WERI-Rb-1 (cell line): ENCODE data around the gene KRTAP3-3.

Experiments
- DNase-seq: peaks from one replicate; pipeline ENCODE4 v3.0.0-alpha.2; 2020
- H3K27ac ChIP-seq: fragments of 250-450 bp; sonication (Bioruptor Pico); 2 replicates; pipeline ENCODE4 v1.5.1; 2020; ENCODE audit warnings: mild to moderate bottlenecking, moderate library complexity
- H3K27me3 ChIP-seq: fragments of 250-450 bp; sonication (Bioruptor Pico); 2 replicates; pipeline ENCODE4 v1.5.1; 2021; ENCODE audit warnings: mild to moderate bottlenecking, low read depth, moderate library complexity; ENCODE audit not compliant: insufficient read depth, severe bottlenecking
- H3K36me3 ChIP-seq: fragments of 250-450 bp; sonication (Bioruptor Pico); 2 replicates; pipeline ENCODE4 v1.5.1; 2020; ENCODE audit warnings: mild to moderate bottlenecking, moderate library complexity
- H3K4me3 ChIP-seq: 2 replicates; pipeline ENCODE4 v1.5.1; 2011; ENCODE audit warnings: low read depth, mild to moderate bottlenecking, control low read depth, low read length
- H3K9me3 ChIP-seq: fragments of 250-450 bp; sonication (Bioruptor Pico); 2 replicates; pipeline ENCODE4 v1.5.1; 2021; ENCODE audit warnings: mild to moderate bottlenecking, moderate library complexity; ENCODE audit not compliant: severe bottlenecking
- TF ChIP-seq, protein P1 (sequence below): IDR thresholded peaks from 2 replicates; pipeline ENCODE4 v1.5.1; 2011; ENCODE audit warnings: low read depth, mild to moderate bottlenecking, control low read depth, inconsistent platforms, low read length

Gene KRTAP3-3

DNA sequence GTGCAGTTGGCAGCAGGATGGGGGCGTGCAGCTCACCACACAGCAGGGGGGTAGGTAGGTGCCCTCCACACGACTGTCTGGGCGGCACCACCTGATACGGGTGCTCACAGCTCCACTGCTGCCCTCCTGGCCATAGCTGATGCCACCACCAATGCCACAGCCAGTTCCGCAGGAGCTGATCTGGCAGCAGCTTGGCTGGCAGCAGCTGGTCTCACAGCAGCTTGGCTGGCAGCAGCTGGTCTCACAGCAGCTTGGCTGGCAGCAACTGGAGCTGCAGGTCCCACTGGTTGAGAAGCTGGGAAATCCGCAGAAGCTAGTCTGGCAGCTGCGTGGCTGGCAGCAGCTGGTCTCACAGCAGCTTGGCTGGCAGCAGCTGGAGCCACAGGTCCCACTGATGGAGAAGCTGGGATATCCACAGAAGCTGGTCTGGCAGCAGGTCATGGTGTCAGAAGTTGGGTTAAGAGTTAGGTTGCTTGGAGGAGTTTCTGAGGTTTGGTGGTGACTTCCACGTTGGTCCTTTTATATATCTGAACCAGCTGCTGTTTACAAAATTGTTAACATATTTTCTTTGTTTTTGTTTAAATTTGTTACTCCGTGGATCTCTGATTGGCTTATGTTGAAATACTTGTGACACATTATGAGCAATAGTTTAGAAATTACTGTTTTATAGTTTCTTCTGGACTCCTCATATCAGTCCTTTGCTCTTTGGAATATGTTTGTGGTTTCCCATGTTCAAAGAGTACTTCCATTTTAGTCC is 32.9 kb upstream of the KRTAP3-3 start, which contains the start of gene KRTAP1-5:
Gene KRTAP1-5 (minus strand): TSS at position 494 of the 757 bp plus-strand sequence. CDS start 53 bp downstream, at position 441.
- Histone ChIP-seq H3K27me3 (no peaks in the 10 kb centered on the region), H3K4me3 (no peak within 1 kb of the TSS), H3K9me3 (no peaks in the 10 kb centered on the region), H3K36me3 (no peaks in the 10 kb centered on the region), H3K27ac (no peak within 1 kb of the TSS)
- TF ChIP-seq, protein P1, sequence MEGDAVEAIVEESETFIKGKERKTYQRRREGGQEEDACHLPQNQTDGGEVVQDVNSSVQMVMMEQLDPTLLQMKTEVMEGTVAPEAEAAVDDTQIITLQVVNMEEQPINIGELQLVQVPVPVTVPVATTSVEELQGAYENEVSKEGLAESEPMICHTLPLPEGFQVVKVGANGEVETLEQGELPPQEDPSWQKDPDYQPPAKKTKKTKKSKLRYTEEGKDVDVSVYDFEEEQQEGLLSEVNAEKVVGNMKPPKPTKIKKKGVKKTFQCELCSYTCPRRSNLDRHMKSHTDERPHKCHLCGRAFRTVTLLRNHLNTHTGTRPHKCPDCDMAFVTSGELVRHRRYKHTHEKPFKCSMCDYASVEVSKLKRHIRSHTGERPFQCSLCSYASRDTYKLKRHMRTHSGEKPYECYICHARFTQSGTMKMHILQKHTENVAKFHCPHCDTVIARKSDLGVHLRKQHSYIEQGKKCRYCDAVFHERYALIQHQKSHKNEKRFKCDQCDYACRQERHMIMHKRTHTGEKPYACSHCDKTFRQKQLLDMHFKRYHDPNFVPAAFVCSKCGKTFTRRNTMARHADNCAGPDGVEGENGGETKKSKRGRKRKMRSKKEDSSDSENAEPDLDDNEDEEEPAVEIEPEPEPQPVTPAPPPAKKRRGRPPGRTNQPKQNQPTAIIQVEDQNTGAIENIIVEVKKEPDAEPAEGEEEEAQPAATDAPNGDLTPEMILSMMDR, result no peak
- no peak for DNase-seq

- H3K4me3 ChIP-seq, result no peak overlapping the region
- no peak for DNase-seq
These were observed 30.7 kb upstream of the KRTAP3-3 start for GRCh38 chr17:41024697-41025096.

DNA sequence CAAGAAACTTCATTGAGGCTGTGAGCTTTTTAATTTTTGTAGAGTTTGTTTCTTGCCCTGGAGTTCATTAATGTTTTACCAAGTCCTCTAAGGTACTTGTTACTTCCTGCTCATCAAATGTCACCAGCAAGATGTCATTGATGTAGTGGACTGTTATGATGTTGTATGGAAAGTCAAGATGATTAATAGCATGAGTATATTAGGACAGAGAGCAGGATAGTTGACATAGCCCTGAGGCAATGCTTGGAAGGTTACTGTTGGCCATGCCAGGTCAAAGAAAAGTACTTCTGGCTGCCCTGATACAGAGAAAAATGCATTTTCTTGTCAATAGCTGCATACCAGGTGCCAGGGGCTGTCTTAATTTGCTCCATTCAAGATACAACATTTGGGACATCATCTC is 26.4 kb upstream of the KRTAP3-3 start:
- TF ChIP-seq, protein P1, result no peak
- Histone ChIP-seq H3K27ac (no peak overlapping the region), H3K27me3 (no peaks in the 10 kb centered on the region), H3K4me3 (no peak overlapping the region), H3K36me3 (no peaks in the 10 kb centered on the region), H3K9me3 (peaks cover 3% of the 10 kb centered on the region)
- no peak for DNase-seq

More at GRCh38 chr17:41024697-41025096, 30.7 kb upstream of the KRTAP3-3 start:
- H3K36me3 ChIP-seq, result no peaks in the 10 kb centered on the region
- H3K27me3 ChIP-seq, result no peaks in the 10 kb centered on the region
- TF ChIP-seq, protein P1, result no peak
- peaks cover 3% of the 10 kb centered on the region for H3K9me3 ChIP-seq
- H3K27ac ChIP-seq, result no peak overlapping the region

DNA sequence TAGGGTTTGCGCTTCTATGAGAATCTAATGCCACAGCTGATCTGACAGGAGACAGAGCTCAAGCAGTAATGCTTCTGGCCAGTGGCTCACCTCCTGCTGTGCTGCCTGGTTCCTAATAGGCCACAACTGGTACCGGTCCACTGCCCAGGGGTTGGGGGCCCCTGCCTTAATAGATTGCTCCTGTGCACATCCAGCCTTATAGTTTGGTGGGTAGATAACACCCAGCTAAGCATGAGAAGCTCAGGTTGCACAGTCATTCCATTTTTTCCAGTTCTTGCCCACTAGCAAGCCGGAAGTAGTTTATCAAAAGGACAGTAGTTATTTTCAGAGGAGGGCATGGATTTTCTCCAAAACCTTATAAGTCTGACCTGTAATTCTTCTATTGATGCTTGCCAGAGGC is 25.5 kb upstream of the KRTAP3-3 start:
- H3K9me3 ChIP-seq, result peaks cover 3% of the 10 kb centered on the region
- no peaks in the 10 kb centered on the region for H3K27me3 ChIP-seq
- TF ChIP-seq, protein P1, result no peak
- no peak overlapping the region for H3K27ac ChIP-seq
- H3K4me3 ChIP-seq, result no peak overlapping the region
- DNase-seq, result no peak
- H3K36me3 ChIP-seq, result no peaks in the 10 kb centered on the region

DNA sequence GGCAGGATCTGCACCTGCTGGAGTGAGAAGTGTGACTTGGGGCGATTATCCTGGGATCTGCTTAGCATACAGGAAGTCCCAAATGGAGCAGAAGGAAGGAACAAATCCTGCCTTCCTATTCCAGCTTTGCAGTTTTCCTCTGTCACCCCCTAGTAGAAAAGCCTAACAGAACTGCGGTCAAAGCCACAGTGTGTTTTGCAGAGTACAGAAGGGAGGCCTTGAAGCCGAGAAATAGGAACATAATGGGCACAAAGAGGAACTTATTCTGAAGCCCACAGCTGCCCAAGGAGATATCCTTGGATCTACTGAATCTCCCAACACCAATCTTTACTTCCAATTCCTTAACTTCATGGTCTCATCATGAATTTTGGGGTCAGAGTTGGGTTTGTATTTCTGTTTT is 24.6 kb upstream of the KRTAP3-3 start:
- Histone ChIP-seq H3K27me3 (no peaks in the 10 kb centered on the region), H3K9me3 (peaks cover 3% of the 10 kb centered on the region), H3K4me3 (no peak overlapping the region), H3K36me3 (no peaks in the 10 kb centered on the region), H3K27ac (no peak overlapping the region)
- no peak for DNase-seq
- TF ChIP-seq, protein P1, result no peak
